ENCODE data around the gene DNM2.
A peak's percentile ranks its signal among the peaks of the same experiment; 100 is the strongest.
"Not testable (repeated sequence)": the region's sequence is repeated elsewhere in the genome, so short reads cannot be mapped to it uniquely, and the experiment has no call there.

DNM2 gene

GRCh38 chr19:10717356-10718204 is at the start of gene DNM2:
Gene DNM2 (plus strand): TSS chr19:10718079. CDS start chr19:10718243, 164 bp downstream.
- TF ChIP-seq CTCF (IDR thresholded peaks at IDR 0.05; ENCODE audit: low read depth, low read length, missing control alignments): peak; percentile 85
- in situ Hi-C loops (cut with HindIII; ENCODE audit: low sequenced_read_pairs): no loop called here
- DNase-seq (ENCODE audit: low read depth): peak; percentile 100
- H3K4me3 ChIP-seq (ENCODE audit: low read depth, low read length): peak within 1 kb of the TSS; percentile 77

GRCh38 chr19:10669246-10669645 is 48.6 kb upstream of the DNM2 start:
- in situ Hi-C loops (cut with HindIII; ENCODE audit: low sequenced_read_pairs): no loop called here
- no peak for DNase-seq (ENCODE audit: low read depth)
- TF ChIP-seq CTCF (IDR thresholded peaks at IDR 0.05; ENCODE audit: low read depth, low read length, missing control alignments): no peak
- no peak overlapping the region for H3K4me3 ChIP-seq (ENCODE audit: low read depth, low read length)

- H3K4me3 ChIP-seq (ENCODE audit: low read depth, low read length): no peak overlapping the region
- in situ Hi-C loops (cut with HindIII; ENCODE audit: low sequenced_read_pairs): no loop called here
- DNase-seq (ENCODE audit: low read depth): no peak
- no peak for TF ChIP-seq CTCF (IDR thresholded peaks at IDR 0.05; ENCODE audit: low read depth, low read length, missing control alignments)
These were observed 47.7 kb upstream of the DNM2 start for GRCh38 chr19:10670182-10670581.

- DNase-seq (ENCODE audit: low read depth): no peak
- H3K4me3 ChIP-seq (ENCODE audit: low read depth, low read length): no peak overlapping the region
- in situ Hi-C loops (cut with HindIII; ENCODE audit: low sequenced_read_pairs): no loop called here
- TF ChIP-seq CTCF (IDR thresholded peaks at IDR 0.05; ENCODE audit: low read depth, low read length, missing control alignments): no peak
These were observed 46.7 kb upstream of the DNM2 start for GRCh38 chr19:10670876-10671804.

- DNase-seq (ENCODE audit: low read depth); in situ Hi-C loops (cut with HindIII; ENCODE audit: low sequenced_read_pairs): not testable (repeated sequence)
These were observed 46.0 kb upstream of the DNM2 start for GRCh38 chr19:10671922-10672321.

GRCh38 chr19:10675214-10675613 is 42.7 kb upstream of the DNM2 start:
- in situ Hi-C loops (cut with HindIII; ENCODE audit: low sequenced_read_pairs); DNase-seq (ENCODE audit: low read depth); H3K4me3 ChIP-seq (ENCODE audit: low read depth, low read length): not testable (repeated sequence)

More at GRCh38 chr19:10671922-10672321, 46.0 kb upstream of the DNM2 start:
- H3K4me3 ChIP-seq (ENCODE audit: low read depth, low read length): not testable (repeated sequence)

- no peak for DNase-seq (ENCODE audit: low read depth)
- in situ Hi-C loops (cut with HindIII; ENCODE audit: low sequenced_read_pairs): no loop called here
- no peak for TF ChIP-seq CTCF (IDR thresholded peaks at IDR 0.05; ENCODE audit: low read depth, low read length, missing control alignments)
- no peak overlapping the region for H3K4me3 ChIP-seq (ENCODE audit: low read depth, low read length)
These were observed 40.1 kb upstream of the DNM2 start for GRCh38 chr19:10677751-10678150.

Measured in astrocyte of the cerebellum (primary cell).